ENCODE results near the gene REXO4.
A peak's percentile ranks its signal among the peaks of the same experiment; 100 is the strongest.

DNA sequence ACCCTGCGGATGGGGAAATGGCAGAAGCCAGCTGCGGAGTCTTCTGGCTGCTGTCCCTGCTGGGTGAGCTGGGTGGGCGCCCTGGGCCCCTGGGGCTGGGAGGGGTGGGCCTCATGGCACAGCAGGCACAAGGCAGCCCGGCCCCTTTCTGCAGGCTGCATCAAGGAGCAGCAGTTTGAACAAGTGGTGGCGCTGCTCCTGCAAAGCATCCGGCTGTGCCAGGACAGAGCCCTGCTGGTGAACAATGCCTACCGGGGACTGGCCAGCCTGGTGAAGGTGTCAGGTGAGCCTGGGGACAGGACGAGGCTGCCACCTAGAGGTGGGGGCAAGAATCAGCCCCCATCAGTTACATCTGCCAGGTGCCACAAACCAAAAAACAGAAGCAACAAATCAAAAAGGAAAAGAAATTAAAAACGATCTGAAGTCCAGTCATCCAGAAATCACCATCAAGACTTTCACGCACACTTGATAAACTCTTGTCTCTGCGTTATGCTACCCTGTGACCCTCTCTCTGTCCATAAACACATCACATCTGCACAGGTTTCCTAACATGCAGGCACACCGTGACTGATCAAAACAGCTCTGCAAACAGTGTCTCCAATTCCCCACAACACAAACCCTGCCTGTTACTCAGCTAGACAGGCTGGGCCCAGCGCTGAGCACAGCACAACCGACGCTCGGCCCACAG is 13.9 kb downstream of the REXO4 start:
- TF ChIP-seq, protein P1, sequence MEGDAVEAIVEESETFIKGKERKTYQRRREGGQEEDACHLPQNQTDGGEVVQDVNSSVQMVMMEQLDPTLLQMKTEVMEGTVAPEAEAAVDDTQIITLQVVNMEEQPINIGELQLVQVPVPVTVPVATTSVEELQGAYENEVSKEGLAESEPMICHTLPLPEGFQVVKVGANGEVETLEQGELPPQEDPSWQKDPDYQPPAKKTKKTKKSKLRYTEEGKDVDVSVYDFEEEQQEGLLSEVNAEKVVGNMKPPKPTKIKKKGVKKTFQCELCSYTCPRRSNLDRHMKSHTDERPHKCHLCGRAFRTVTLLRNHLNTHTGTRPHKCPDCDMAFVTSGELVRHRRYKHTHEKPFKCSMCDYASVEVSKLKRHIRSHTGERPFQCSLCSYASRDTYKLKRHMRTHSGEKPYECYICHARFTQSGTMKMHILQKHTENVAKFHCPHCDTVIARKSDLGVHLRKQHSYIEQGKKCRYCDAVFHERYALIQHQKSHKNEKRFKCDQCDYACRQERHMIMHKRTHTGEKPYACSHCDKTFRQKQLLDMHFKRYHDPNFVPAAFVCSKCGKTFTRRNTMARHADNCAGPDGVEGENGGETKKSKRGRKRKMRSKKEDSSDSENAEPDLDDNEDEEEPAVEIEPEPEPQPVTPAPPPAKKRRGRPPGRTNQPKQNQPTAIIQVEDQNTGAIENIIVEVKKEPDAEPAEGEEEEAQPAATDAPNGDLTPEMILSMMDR (conservative IDR thresholded peaks at IDR 0.05; ENCODE audit: low read length) = peak; percentile 83
- TF ChIP-seq EZH2phosphoT487 (IDR thresholded peaks at IDR 0.05; ENCODE audit: borderline replicate concordance, low read depth, low read length) = no peak
